WTC11 (cell line): Measurements from ENCODE around the gene TUT4. TPM values are rescaled to one million over a fixed set of nuclear protein-coding genes. Genes with fewer than 3 reads are reported as not detected.

Experiments used
- CREB1 ChIP-seq: sonication (generic); formaldehyde crosslinking; IDR thresholded peaks from 2 replicates; pipeline ENCODE4 v1.8.0; 2023; ENCODE audit warnings: mild to moderate bottlenecking, missing genetic modification reagents
- FOXJ3 ChIP-seq: sonication (generic); formaldehyde crosslinking; IDR thresholded peaks from 2 replicates; pipeline ENCODE4 v1.9.0; 2021; ENCODE audit warnings: missing genetic modification reagents, mild to moderate bottlenecking, borderline replicate concordance
- GABPB1 ChIP-seq: sonication (generic); formaldehyde crosslinking; IDR thresholded peaks from 2 replicates; pipeline ENCODE4 v1.8.1; 2023; ENCODE audit warnings: mild to moderate bottlenecking, missing genetic modification reagents
- GRHL2 ChIP-seq: fragments of 250-450 bp; sonication (Bioruptor Pico); IDR thresholded peaks from 2 replicates; pipeline ENCODE4 v1.8.0; 2022; ENCODE audit warnings: mild to moderate bottlenecking, moderate library complexity; ENCODE audit not compliant: insufficient replicate concordance, severe bottlenecking
- IRF1 ChIP-seq: sonication (generic); formaldehyde crosslinking; IDR thresholded peaks from 2 replicates; pipeline ENCODE4 v1.8.0; 2023; ENCODE audit warnings: missing genetic modification reagents
- IRF2 ChIP-seq: sonication (generic); formaldehyde crosslinking; IDR thresholded peaks from 2 replicates; pipeline ENCODE4 v1.8.0; 2022; ENCODE audit warnings: low read depth, missing genetic modification reagents, borderline replicate concordance
- KAT7 ChIP-seq: sonication (generic); formaldehyde crosslinking; IDR thresholded peaks from 2 replicates; pipeline ENCODE4 v1.8.1; 2023; ENCODE audit warnings: missing genetic modification reagents, mild to moderate bottlenecking, borderline replicate concordance
- NFE2L1 ChIP-seq: sonication (generic); formaldehyde crosslinking; IDR thresholded peaks from 2 replicates; pipeline ENCODE4 v1.8.1; 2023; ENCODE audit warnings: missing genetic modification reagents
- NFYB ChIP-seq: sonication (generic); formaldehyde crosslinking; conservative IDR thresholded peaks from 2 replicates; pipeline ENCODE4 v1.8.0; 2022; ENCODE audit warnings: low read depth, missing genetic modification reagents
- PRRX2 ChIP-seq: fragments of 250-450 bp; sonication (Bioruptor Pico); IDR thresholded peaks from 2 replicates; pipeline ENCODE4 v1.8.0; 2021; ENCODE audit warnings: mild to moderate bottlenecking
- RORB ChIP-seq: fragments of 250-450 bp; sonication (Bioruptor Pico); IDR thresholded peaks from 2 replicates; pipeline ENCODE4 v1.9.0; 2021; ENCODE audit warnings: mild to moderate bottlenecking
- SP1 ChIP-seq: sonication (generic); formaldehyde crosslinking; conservative IDR thresholded peaks from 2 replicates; pipeline ENCODE4 v1.8.1; 2022; ENCODE audit warnings: missing genetic modification reagents
- TEAD4 ChIP-seq: sonication (generic); formaldehyde crosslinking; IDR thresholded peaks from 2 replicates; pipeline ENCODE4 v1.8.0; 2022; ENCODE audit warnings: mild to moderate bottlenecking, missing genetic modification reagents
- USF2 ChIP-seq: sonication (generic); formaldehyde crosslinking; IDR thresholded peaks from 2 replicates; pipeline ENCODE4 v1.8.1; 2023; ENCODE audit warnings: mild to moderate bottlenecking, missing genetic modification reagents, moderate library complexity
- ZNF219 ChIP-seq: sonication (generic); formaldehyde crosslinking; IDR thresholded peaks from 2 replicates; pipeline ENCODE4 v1.8.0; 2023; ENCODE audit warnings: missing genetic modification reagents, mild to moderate bottlenecking, borderline replicate concordance
- ZNF317 ChIP-seq: sonication (generic); formaldehyde crosslinking; IDR thresholded peaks from 2 replicates; pipeline ENCODE4 v1.8.1; 2023; ENCODE audit warnings: low read depth, mild to moderate bottlenecking, moderate library complexity, missing genetic modification reagents, borderline replicate concordance
- ZNF416 ChIP-seq: fragments of 250-450 bp; sonication (Bioruptor Pico); IDR thresholded peaks from 2 replicates; pipeline ENCODE4 v1.9.0; 2021; ENCODE audit warnings: mild to moderate bottlenecking, inconsistent platforms
- total RNA-seq: library from RNA; stranded (reverse); gene quantifications from 3 replicates; pipeline ENCODE4 v1.2.3, GENCODE V29; 2021
- TF ChIP-seq, protein P1 (sequence below): sonication (generic); formaldehyde crosslinking; IDR thresholded peaks from 2 replicates; pipeline ENCODE4 v1.8.0; 2022; ENCODE audit warnings: mild to moderate bottlenecking, missing genetic modification reagents
- TF ChIP-seq, protein P2 (sequence below): fragments of 250-450 bp; sonication (Bioruptor Pico); IDR thresholded peaks from 2 replicates; pipeline ENCODE4 v2.1.2; 2022; ENCODE audit warnings: mild to moderate bottlenecking, moderate library complexity
- TF ChIP-seq, protein P3 (sequence below): sonication (generic); formaldehyde crosslinking; IDR thresholded peaks from 2 replicates; pipeline ENCODE4 v1.8.1; 2023; ENCODE audit warnings: mild to moderate bottlenecking, missing genetic modification reagents, borderline replicate concordance
- TF ChIP-seq, protein P4 (sequence below): sonication (generic); formaldehyde crosslinking; conservative IDR thresholded peaks from 2 replicates; pipeline ENCODE4 v1.8.1; 2023; ENCODE audit warnings: mild to moderate bottlenecking, low read depth, missing genetic modification reagents, moderate library complexity
- TF ChIP-seq, protein P5 (sequence below): sonication (generic); formaldehyde crosslinking; IDR thresholded peaks from 2 replicates; pipeline ENCODE4 v1.8.0; 2022; ENCODE audit warnings: mild to moderate bottlenecking, missing genetic modification reagents
- TF ChIP-seq, protein P6 (sequence below): fragments of 250-450 bp; sonication (Bioruptor Pico); IDR thresholded peaks from 2 replicates; pipeline ENCODE4 v1.9.0; 2021; ENCODE audit warnings: mild to moderate bottlenecking
- TF ChIP-seq, protein P7 (sequence below): sonication (generic); formaldehyde crosslinking; IDR thresholded peaks from 2 replicates; pipeline ENCODE4 v1.8.1; 2022; ENCODE audit warnings: low read depth, missing genetic modification reagents, borderline replicate concordance

Gene TUT4
- total RNA-seq, 1 experiment from 2014 or later = 63.3 TPM

- TF ChIP-seq CREB1 (CRISPR knock-in tag) (0 out of 2 replicates have a peak, but pooled peaks have one; percentile 49), NFE2L1 (CRISPR knock-in tag) (no peak), TEAD4 (CRISPR knock-in tag) (no peak), NFYB (0 out of 2 replicates have a peak, but pooled peaks have one; percentile 14), IRF2 (no peak), IRF1 (CRISPR knock-in tag) (no peak), ZNF416 (CRISPR knock-in tag) (no peak), RORB (CRISPR knock-in tag) (no peak), KAT7 (CRISPR knock-in tag) (no peak), SP1 (CRISPR knock-in tag) (peak; percentile 96), FOXJ3 (no peak), PRRX2 (CRISPR knock-in tag) (no peak), ZNF317 (CRISPR knock-in tag) (no peak), USF2 (CRISPR knock-in tag) (no peak), GRHL2 (CRISPR knock-in tag) (no peak), GABPB1 (CRISPR knock-in tag) (peak; percentile 75), ZNF219 (CRISPR knock-in tag) (no peak)
- TF ChIP-seq, protein P1, sequence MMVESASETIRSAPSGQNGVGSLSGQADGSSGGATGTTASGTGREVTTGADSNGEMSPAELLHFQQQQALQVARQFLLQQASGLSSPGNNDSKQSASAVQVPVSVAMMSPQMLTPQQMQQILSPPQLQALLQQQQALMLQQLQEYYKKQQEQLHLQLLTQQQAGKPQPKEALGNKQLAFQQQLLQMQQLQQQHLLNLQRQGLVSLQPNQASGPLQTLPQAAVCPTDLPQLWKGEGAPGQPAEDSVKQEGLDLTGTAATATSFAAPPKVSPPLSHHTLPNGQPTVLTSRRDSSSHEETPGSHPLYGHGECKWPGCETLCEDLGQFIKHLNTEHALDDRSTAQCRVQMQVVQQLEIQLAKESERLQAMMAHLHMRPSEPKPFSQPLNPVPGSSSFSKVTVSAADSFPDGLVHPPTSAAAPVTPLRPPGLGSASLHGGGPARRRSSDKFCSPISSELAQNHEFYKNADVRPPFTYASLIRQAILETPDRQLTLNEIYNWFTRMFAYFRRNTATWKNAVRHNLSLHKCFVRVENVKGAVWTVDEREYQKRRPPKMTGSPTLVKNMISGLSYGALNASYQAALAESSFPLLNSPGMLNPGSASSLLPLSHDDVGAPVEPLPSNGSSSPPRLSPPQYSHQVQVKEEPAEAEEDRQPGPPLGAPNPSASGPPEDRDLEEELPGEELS (CRISPR knock-in tag) = peak; percentile 12; the same call in 1 of the 2 replicates
- TF ChIP-seq, protein P2, sequence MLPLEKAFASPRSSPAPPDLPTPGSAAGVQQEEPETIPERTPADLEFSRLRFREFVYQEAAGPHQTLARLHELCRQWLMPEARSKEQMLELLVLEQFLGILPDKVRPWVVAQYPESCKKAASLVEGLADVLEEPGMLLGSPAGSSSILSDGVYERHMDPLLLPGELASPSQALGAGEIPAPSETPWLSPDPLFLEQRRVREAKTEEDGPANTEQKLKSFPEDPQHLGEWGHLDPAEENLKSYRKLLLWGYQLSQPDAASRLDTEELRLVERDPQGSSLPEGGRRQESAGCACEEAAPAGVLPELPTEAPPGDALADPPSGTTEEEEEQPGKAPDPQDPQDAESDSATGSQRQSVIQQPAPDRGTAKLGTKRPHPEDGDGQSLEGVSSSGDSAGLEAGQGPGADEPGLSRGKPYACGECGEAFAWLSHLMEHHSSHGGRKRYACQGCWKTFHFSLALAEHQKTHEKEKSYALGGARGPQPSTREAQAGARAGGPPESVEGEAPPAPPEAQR = no peak
- TF ChIP-seq, protein P3, sequence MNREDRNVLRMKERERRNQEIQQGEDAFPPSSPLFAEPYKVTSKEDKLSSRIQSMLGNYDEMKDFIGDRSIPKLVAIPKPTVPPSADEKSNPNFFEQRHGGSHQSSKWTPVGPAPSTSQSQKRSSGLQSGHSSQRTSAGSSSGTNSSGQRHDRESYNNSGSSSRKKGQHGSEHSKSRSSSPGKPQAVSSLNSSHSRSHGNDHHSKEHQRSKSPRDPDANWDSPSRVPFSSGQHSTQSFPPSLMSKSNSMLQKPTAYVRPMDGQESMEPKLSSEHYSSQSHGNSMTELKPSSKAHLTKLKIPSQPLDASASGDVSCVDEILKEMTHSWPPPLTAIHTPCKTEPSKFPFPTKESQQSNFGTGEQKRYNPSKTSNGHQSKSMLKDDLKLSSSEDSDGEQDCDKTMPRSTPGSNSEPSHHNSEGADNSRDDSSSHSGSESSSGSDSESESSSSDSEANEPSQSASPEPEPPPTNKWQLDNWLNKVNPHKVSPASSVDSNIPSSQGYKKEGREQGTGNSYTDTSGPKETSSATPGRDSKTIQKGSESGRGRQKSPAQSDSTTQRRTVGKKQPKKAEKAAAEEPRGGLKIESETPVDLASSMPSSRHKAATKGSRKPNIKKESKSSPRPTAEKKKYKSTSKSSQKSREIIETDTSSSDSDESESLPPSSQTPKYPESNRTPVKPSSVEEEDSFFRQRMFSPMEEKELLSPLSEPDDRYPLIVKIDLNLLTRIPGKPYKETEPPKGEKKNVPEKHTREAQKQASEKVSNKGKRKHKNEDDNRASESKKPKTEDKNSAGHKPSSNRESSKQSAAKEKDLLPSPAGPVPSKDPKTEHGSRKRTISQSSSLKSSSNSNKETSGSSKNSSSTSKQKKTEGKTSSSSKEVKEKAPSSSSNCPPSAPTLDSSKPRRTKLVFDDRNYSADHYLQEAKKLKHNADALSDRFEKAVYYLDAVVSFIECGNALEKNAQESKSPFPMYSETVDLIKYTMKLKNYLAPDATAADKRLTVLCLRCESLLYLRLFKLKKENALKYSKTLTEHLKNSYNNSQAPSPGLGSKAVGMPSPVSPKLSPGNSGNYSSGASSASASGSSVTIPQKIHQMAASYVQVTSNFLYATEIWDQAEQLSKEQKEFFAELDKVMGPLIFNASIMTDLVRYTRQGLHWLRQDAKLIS (CRISPR knock-in tag) = no peak
- TF ChIP-seq, protein P4, sequence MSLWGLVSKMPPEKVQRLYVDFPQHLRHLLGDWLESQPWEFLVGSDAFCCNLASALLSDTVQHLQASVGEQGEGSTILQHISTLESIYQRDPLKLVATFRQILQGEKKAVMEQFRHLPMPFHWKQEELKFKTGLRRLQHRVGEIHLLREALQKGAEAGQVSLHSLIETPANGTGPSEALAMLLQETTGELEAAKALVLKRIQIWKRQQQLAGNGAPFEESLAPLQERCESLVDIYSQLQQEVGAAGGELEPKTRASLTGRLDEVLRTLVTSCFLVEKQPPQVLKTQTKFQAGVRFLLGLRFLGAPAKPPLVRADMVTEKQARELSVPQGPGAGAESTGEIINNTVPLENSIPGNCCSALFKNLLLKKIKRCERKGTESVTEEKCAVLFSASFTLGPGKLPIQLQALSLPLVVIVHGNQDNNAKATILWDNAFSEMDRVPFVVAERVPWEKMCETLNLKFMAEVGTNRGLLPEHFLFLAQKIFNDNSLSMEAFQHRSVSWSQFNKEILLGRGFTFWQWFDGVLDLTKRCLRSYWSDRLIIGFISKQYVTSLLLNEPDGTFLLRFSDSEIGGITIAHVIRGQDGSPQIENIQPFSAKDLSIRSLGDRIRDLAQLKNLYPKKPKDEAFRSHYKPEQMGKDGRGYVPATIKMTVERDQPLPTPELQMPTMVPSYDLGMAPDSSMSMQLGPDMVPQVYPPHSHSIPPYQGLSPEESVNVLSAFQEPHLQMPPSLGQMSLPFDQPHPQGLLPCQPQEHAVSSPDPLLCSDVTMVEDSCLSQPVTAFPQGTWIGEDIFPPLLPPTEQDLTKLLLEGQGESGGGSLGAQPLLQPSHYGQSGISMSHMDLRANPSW (CRISPR knock-in tag) = no peak
- TF ChIP-seq, protein P5, sequence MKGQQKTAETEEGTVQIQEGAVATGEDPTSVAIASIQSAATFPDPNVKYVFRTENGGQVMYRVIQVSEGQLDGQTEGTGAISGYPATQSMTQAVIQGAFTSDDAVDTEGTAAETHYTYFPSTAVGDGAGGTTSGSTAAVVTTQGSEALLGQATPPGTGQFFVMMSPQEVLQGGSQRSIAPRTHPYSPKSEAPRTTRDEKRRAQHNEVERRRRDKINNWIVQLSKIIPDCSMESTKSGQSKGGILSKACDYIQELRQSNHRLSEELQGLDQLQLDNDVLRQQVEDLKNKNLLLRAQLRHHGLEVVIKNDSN = 0 out of 2 replicates have a peak, but pooled peaks have one; percentile 30
- TF ChIP-seq, protein P6, sequence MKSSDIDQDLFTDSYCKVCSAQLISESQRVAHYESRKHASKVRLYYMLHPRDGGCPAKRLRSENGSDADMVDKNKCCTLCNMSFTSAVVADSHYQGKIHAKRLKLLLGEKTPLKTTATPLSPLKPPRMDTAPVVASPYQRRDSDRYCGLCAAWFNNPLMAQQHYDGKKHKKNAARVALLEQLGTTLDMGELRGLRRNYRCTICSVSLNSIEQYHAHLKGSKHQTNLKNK (CRISPR knock-in tag) = no peak
- TF ChIP-seq, protein P7, sequence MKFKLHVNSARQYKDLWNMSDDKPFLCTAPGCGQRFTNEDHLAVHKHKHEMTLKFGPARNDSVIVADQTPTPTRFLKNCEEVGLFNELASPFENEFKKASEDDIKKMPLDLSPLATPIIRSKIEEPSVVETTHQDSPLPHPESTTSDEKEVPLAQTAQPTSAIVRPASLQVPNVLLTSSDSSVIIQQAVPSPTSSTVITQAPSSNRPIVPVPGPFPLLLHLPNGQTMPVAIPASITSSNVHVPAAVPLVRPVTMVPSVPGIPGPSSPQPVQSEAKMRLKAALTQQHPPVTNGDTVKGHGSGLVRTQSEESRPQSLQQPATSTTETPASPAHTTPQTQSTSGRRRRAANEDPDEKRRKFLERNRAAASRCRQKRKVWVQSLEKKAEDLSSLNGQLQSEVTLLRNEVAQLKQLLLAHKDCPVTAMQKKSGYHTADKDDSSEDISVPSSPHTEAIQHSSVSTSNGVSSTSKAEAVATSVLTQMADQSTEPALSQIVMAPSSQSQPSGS (CRISPR knock-in tag) = no peak
- TF ChIP-seq, all 79 proteins: peak for 13
Measured at GRCh38 chr1:52404116-52404974, 148.5 kb downstream of the TUT4 start, which contains the start of the genes ORC1 and PRPF38A (continued).
